Smooth muscle cell (in vitro differentiated cells): ENCODE results near the gene CTDSPL. TPM values are rescaled to one million over a fixed set of nuclear protein-coding genes. Genes with fewer than 3 reads are reported as not detected.

ENCODE experiments used
- DNase-seq: peaks from one replicate; lab custom pipeline; 2025; ENCODE audit not compliant: unreplicated experiment; lab: John Stamatoyannopoulos, UW
- H2AFZ ChIP-seq: fragments of 200-600 bp; sonication (generic); 2 replicates; pipeline ENCODE4 v1.6.0; 2016; ENCODE audit warnings: antibody characterized with exemption, low read depth, mild to moderate bottlenecking
- H3F3A ChIP-seq: fragments of 200-600 bp; sonication (generic); 2 replicates; pipeline ENCODE4 v1.6.0; 2017; ENCODE audit warnings: antibody characterized with exemption, low read depth
- H3K27ac ChIP-seq: fragments of 200-600 bp; sonication (generic); 2 replicates; pipeline ENCODE4 v1.5.1; 2016; ENCODE audit warnings: low read depth, mild to moderate bottlenecking
- H3K27me3 ChIP-seq: fragments of 200-600 bp; sonication (generic); 2 replicates; pipeline ENCODE4 v1.6.1; 2016; ENCODE audit warnings: low read depth, mild to moderate bottlenecking
- H3K36me3 ChIP-seq: fragments of 200-600 bp; sonication (generic); 2 replicates; pipeline ENCODE4 v1.5.1; 2016; ENCODE audit warnings: low read depth
- H3K4me1 ChIP-seq: fragments of 200-600 bp; sonication (generic); 2 replicates; pipeline ENCODE4 v1.5.1; 2016; ENCODE audit warnings: low read depth
- H3K4me2 ChIP-seq: fragments of 200-600 bp; sonication (generic); 2 replicates; pipeline ENCODE4 v1.6.0; 2016; ENCODE audit warnings: mild to moderate bottlenecking
- H3K4me3 ChIP-seq: fragments of 200-600 bp; sonication (generic); 2 replicates; pipeline ENCODE4 v1.5.1; 2016; ENCODE audit warnings: mild to moderate bottlenecking
- H3K79me2 ChIP-seq: fragments of 200-600 bp; sonication (generic); 2 replicates; pipeline ENCODE4 v1.6.0; 2016; ENCODE audit warnings: low read depth, mild to moderate bottlenecking
- H3K9ac ChIP-seq: fragments of 200-600 bp; sonication (generic); 2 replicates; pipeline ENCODE4 v1.6.0; 2016; ENCODE audit warnings: low read depth
- H3K9me3 ChIP-seq: fragments of 200-600 bp; sonication (generic); replicated peaks from 2 replicates; pipeline ENCODE4 v1.5.1; 2016; ENCODE audit warnings: low read depth
- H4K20me1 ChIP-seq: fragments of 200-600 bp; sonication (generic); 2 replicates; pipeline ENCODE4 v1.6.0; 2016; ENCODE audit warnings: low read depth
- CTCF ChIP-seq: fragments of 200-600 bp; sonication (generic); IDR thresholded peaks from 2 replicates; pipeline ENCODE4 v1.5.1; 2017; ENCODE audit warnings: borderline replicate concordance, mild to moderate bottlenecking, antibody characterized with exemption; ENCODE audit not compliant: insufficient read depth, poor library complexity, severe bottlenecking
- WGBS: methylation state at CpG from one replicate; pipeline ENCODE4 v1.1.7; 2016; ENCODE audit warnings: low lambda C conversion rate; 5-methylcytosine and 5-hydroxymethylcytosine counted together
- polyA plus RNA-seq: library from polyadenylated mRNA; unstranded; fragments of >200 nt; fragmentation: Nextera tagmentation; extraction: Ambion mirVana; gene quantifications from 2 replicates; pipeline ENCODE4 v1.2.1, GENCODE V29; 2016
- total RNA-seq: library from RNA; depleted of rRNA; stranded (reverse); fragments of >200 nt; gene quantifications from 2 replicates; pipeline ENCODE4 v1.2.3, GENCODE V29; 2014

CTDSPL gene
- total and polyA plus RNA-seq, 2 experiments from 2014 or later = 31.3 to 34.3 TPM

GRCh38 chr3:38008971-38009580 is 147.4 kb downstream of the CTDSPL start:
- DNase-seq = no peak
- no peak for TF ChIP-seq CTCF
- H3K36me3 ChIP-seq = no peaks in the 10 kb centered on the region
- H3K27me3 ChIP-seq = no peaks in the 10 kb centered on the region
- no peaks in the 10 kb centered on the region for H3K4me1 ChIP-seq
- H3K4me2 ChIP-seq = no peak overlapping the region
- H3K4me3 ChIP-seq = no peak overlapping the region
- no peak overlapping the region for H2AFZ ChIP-seq
- H4K20me1 ChIP-seq = no peaks in the 10 kb centered on the region
- no peaks in the 10 kb centered on the region for H3K79me2 ChIP-seq
- H3F3A ChIP-seq = peaks cover 3% of the 10 kb centered on the region
- H3K9me3 ChIP-seq = no peaks in the 10 kb centered on the region
- WGBS = 92% methylated on average over 16 of the region's 16 CpGs
- no peak overlapping the region for H3K27ac ChIP-seq
- no peak overlapping the region for H3K9ac ChIP-seq

GRCh38 chr3:38009807-38010591 is 148.3 kb downstream of the CTDSPL start:
- no peak overlapping the region for H3K9ac ChIP-seq
- TF ChIP-seq CTCF = no peak
- no peak overlapping the region for H3K27ac ChIP-seq
- DNase-seq = no peak
- H3K36me3 ChIP-seq = peaks cover 7% of the 10 kb centered on the region
- no peaks in the 10 kb centered on the region for H3K4me1 ChIP-seq
- no peaks in the 10 kb centered on the region for H3K27me3 ChIP-seq
- H2AFZ ChIP-seq = no peak overlapping the region
- 98% methylated on average over 25 of the region's 27 CpGs for WGBS
- no peaks in the 10 kb centered on the region for H3K79me2 ChIP-seq
- H3K4me2 ChIP-seq = no peak overlapping the region
- H3K4me3 ChIP-seq = no peak overlapping the region
- no peaks in the 10 kb centered on the region for H3F3A ChIP-seq
- no peaks in the 10 kb centered on the region for H4K20me1 ChIP-seq
- no peaks in the 10 kb centered on the region for H3K9me3 ChIP-seq

- Histone ChIP-seq H3K9ac (no peak overlapping the region), H3K27ac (no peak overlapping the region), H3K4me3 (no peak overlapping the region), H3K79me2 (no peaks in the 10 kb centered on the region), H3F3A (no peaks in the 10 kb centered on the region), H3K4me1 (no peaks in the 10 kb centered on the region), H4K20me1 (no peaks in the 10 kb centered on the region), H2AFZ (no peak overlapping the region), H3K27me3 (no peaks in the 10 kb centered on the region), H3K4me2 (no peak overlapping the region), H3K9me3 (no peaks in the 10 kb centered on the region), H3K36me3 (peaks cover 8% of the 10 kb centered on the region)
- WGBS = 91% methylated on average over 21 of the region's 21 CpGs
- no peak for DNase-seq
- TF ChIP-seq CTCF = no peak
Measured at GRCh38 chr3:38011111-38011510, 149.4 kb downstream of the CTDSPL start.
